LNCAP (cell line): ENCODE measurements around the gene RNF43.

ENCODE experiments used
- TF ChIP-seq, protein P1 (sequence below): fragments of 450-650 bp; IDR thresholded peaks from 2 replicates; pipeline ENCODE4 v1.5.1; 2017; ENCODE audit warnings: mild to moderate bottlenecking

Gene RNF43

DNA sequence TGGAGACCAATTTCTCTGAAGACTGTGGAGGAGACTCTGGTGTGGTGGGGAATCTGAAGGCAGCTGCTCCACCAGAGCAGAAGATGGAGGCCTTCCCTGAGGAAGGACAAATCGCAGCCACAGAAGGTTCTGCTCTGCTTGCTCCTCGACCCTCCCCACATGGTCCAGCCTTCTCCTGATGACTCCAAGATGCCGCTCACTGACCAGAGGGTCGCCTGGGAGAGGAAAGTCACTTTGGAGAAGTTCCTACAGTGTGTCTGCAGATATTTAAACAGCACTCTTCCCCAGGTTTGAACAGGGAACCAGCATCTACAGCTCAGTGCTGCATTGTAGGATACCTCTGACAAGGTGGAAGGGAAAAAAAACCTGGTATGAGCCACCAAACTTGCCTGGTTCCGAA, 44.3 kb downstream of the RNF43 start:
- TF ChIP-seq, protein P1, sequence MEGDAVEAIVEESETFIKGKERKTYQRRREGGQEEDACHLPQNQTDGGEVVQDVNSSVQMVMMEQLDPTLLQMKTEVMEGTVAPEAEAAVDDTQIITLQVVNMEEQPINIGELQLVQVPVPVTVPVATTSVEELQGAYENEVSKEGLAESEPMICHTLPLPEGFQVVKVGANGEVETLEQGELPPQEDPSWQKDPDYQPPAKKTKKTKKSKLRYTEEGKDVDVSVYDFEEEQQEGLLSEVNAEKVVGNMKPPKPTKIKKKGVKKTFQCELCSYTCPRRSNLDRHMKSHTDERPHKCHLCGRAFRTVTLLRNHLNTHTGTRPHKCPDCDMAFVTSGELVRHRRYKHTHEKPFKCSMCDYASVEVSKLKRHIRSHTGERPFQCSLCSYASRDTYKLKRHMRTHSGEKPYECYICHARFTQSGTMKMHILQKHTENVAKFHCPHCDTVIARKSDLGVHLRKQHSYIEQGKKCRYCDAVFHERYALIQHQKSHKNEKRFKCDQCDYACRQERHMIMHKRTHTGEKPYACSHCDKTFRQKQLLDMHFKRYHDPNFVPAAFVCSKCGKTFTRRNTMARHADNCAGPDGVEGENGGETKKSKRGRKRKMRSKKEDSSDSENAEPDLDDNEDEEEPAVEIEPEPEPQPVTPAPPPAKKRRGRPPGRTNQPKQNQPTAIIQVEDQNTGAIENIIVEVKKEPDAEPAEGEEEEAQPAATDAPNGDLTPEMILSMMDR, result no peak

GRCh38 chr17:58371300-58371950, 45.9 kb downstream of the RNF43 start:
- TF ChIP-seq, protein P1, result no peak

GRCh38 chr17:58370716-58371115, 46.6 kb downstream of the RNF43 start:
- TF ChIP-seq, protein P1, result no peak

- TF ChIP-seq, protein P1, result no peak
These were observed 47.0 kb downstream of the RNF43 start for GRCh38 chr17:58370309-58370708.

- TF ChIP-seq, protein P1, result no peak
These were observed 47.9 kb downstream of the RNF43 start for GRCh38 chr17:58369214-58370031.

- TF ChIP-seq, protein P1, result no peak
These were observed 48.5 kb downstream of the RNF43 start for GRCh38 chr17:58368860-58369213.
